WTC11 (cell line): ENCODE data around the gene RBM8A. TPM values are rescaled to one million over a fixed set of nuclear protein-coding genes. Genes with fewer than 3 reads are reported as not detected.
A peak's percentile ranks its signal among the peaks of the same experiment; 100 is the strongest.
"Not testable (repeated sequence)": the region's sequence is repeated elsewhere in the genome, so short reads cannot be mapped to it uniquely, and the experiment has no call there.

Source experiments
- ATAC-seq: fragments of 200-7000 bp; cut with Tn5 transposase; 2 replicates; pipeline ENCODE4 v1.10.0; 2021; ENCODE audit warnings: mild to moderate bottlenecking, moderate library complexity
- CTCF ChIA-PET: fragments of 300-600 bp; sonication (Branson Sonifier 250); formaldehyde crosslinking; loops from one replicate; lab custom pipeline; 2021; ENCODE audit warnings: antibody characterized with exemption; lab: Charles Lee
- POLR2A ChIA-PET: fragments of 350-600 bp; sonication (Branson Sonifier 250); formaldehyde crosslinking; loops from one replicate; lab custom pipeline; 2021; ENCODE audit warnings: antibody characterized with exemption; lab: Charles Lee
- DNase-seq: peaks from one replicate; pipeline ENCODE4 v3.0.0; 2021; ENCODE audit warnings: low spot score
- H3K27ac Mint-ChIP-seq: 2 replicates; pipeline ENCODE4 v1.8.0; 2021; ENCODE audit warnings: mixed read lengths
- H3K27me3 Mint-ChIP-seq: 2 replicates; pipeline ENCODE4 v1.8.0; 2021; ENCODE audit warnings: low read depth, mild to moderate bottlenecking, moderate library complexity, mixed read lengths
- H3K36me3 Mint-ChIP-seq: 2 replicates; pipeline ENCODE4 v1.8.0; 2021; ENCODE audit warnings: mixed read lengths
- H3K4me1 Mint-ChIP-seq: 2 replicates; pipeline ENCODE4 v1.8.0; 2022; ENCODE audit warnings: mixed read lengths
- H3K4me3 Mint-ChIP-seq: 2 replicates; pipeline ENCODE4 v1.8.0; 2021; ENCODE audit warnings: mild to moderate bottlenecking, moderate library complexity, mixed read lengths
- H3K9me3 Mint-ChIP-seq: 2 replicates; pipeline ENCODE4 v1.8.0; 2021; ENCODE audit warnings: mixed read lengths
- AFF4 ChIP-seq: sonication (generic); formaldehyde crosslinking; IDR thresholded peaks from 2 replicates; pipeline ENCODE4 v1.8.1; 2023; ENCODE audit warnings: mild to moderate bottlenecking, missing genetic modification reagents, borderline replicate concordance
- ATF2 ChIP-seq: sonication (generic); formaldehyde crosslinking; IDR thresholded peaks from 2 replicates; pipeline ENCODE4 v1.8.1; 2022; ENCODE audit warnings: low read depth, missing genetic modification reagents, borderline replicate concordance
- CTCF ChIP-seq: fragments of 200-600 bp; IDR thresholded peaks from 2 replicates; pipeline ENCODE4 v1.8.0; 2022; ENCODE audit warnings: antibody characterized with exemption
- GABPB1 ChIP-seq: sonication (generic); formaldehyde crosslinking; IDR thresholded peaks from 2 replicates; pipeline ENCODE4 v1.8.1; 2023; ENCODE audit warnings: mild to moderate bottlenecking, missing genetic modification reagents
- MAX ChIP-seq: sonication (generic); formaldehyde crosslinking; IDR thresholded peaks from 2 replicates; pipeline ENCODE4 v1.8.0; 2022; ENCODE audit warnings: mild to moderate bottlenecking, missing genetic modification reagents
- NFATC4 ChIP-seq: fragments of 250-450 bp; sonication (Bioruptor Pico); IDR thresholded peaks from 2 replicates; pipeline ENCODE4 v1.9.0; 2021; ENCODE audit warnings: mild to moderate bottlenecking
- SMAD4 ChIP-seq: sonication (generic); formaldehyde crosslinking; IDR thresholded peaks from 2 replicates; pipeline ENCODE4 v1.8.0; 2022; ENCODE audit warnings: mild to moderate bottlenecking, missing genetic modification reagents
- TEAD4 ChIP-seq: sonication (generic); formaldehyde crosslinking; IDR thresholded peaks from 2 replicates; pipeline ENCODE4 v1.8.0; 2022; ENCODE audit warnings: mild to moderate bottlenecking, missing genetic modification reagents
- ZBTB21 ChIP-seq: sonication (generic); formaldehyde crosslinking; IDR thresholded peaks from 2 replicates; pipeline ENCODE4 v1.8.1; 2023; ENCODE audit warnings: mild to moderate bottlenecking, missing genetic modification reagents, borderline replicate concordance
- ZNF121 ChIP-seq: sonication (generic); formaldehyde crosslinking; IDR thresholded peaks from 2 replicates; pipeline ENCODE4 v1.8.0; 2023; ENCODE audit warnings: missing genetic modification reagents
- ZNF232 ChIP-seq: sonication (generic); formaldehyde crosslinking; IDR thresholded peaks from 2 replicates; pipeline ENCODE4 v1.8.0; 2022; ENCODE audit warnings: mild to moderate bottlenecking, missing genetic modification reagents
- ZNF416 ChIP-seq: fragments of 250-450 bp; sonication (Bioruptor Pico); IDR thresholded peaks from 2 replicates; pipeline ENCODE4 v1.9.0; 2021; ENCODE audit warnings: mild to moderate bottlenecking, inconsistent platforms
- total RNA-seq: library from RNA; stranded (reverse); gene quantifications from 3 replicates; pipeline ENCODE4 v1.2.3, GENCODE V29; 2021
- TF ChIP-seq, protein P1 (sequence below): sonication (generic); formaldehyde crosslinking; IDR thresholded peaks from 2 replicates; pipeline ENCODE4 v1.8.1; 2023; ENCODE audit warnings: mild to moderate bottlenecking, moderate library complexity, missing genetic modification reagents
- TF ChIP-seq, protein P2 (sequence below): sonication (generic); formaldehyde crosslinking; IDR thresholded peaks from 2 replicates; pipeline ENCODE4 v1.8.1; 2023; ENCODE audit warnings: mild to moderate bottlenecking, missing genetic modification reagents, moderate library complexity
- TF ChIP-seq, protein P3 (sequence below): sonication (generic); formaldehyde crosslinking; IDR thresholded peaks from 2 replicates; pipeline ENCODE4 v1.8.1; 2022; ENCODE audit warnings: mild to moderate bottlenecking, moderate library complexity, missing genetic modification reagents

Gene RBM8A
- total RNA-seq, 1 experiment from 2014 or later, result 199 TPM

- TF ChIP-seq, protein P1, sequence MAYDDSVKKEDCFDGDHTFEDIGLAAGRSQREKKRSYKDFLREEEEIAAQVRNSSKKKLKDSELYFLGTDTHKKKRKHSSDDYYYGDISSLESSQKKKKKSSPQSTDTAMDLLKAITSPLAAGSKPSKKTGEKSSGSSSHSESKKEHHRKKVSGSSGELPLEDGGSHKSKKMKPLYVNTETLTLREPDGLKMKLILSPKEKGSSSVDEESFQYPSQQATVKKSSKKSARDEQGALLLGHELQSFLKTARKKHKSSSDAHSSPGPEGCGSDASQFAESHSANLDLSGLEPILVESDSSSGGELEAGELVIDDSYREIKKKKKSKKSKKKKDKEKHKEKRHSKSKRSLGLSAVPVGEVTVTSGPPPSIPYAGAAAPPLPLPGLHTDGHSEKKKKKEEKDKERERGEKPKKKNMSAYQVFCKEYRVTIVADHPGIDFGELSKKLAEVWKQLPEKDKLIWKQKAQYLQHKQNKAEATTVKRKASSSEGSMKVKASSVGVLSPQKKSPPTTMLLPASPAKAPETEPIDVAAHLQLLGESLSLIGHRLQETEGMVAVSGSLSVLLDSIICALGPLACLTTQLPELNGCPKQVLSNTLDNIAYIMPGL, result no peak
- TF ChIP-seq NFATC4, result no peak
- no peak for TF ChIP-seq ATF2 (CRISPR knock-in tag)
- TF ChIP-seq ZNF416 (CRISPR knock-in tag), result no peak
- TF ChIP-seq ZBTB21 (CRISPR knock-in tag), result no peak
- no peak for TF ChIP-seq ZNF121 (CRISPR knock-in tag)
- TF ChIP-seq GABPB1, result no peak
Measured at GRCh38 chr1:145935708-145936107, 8.4 kb upstream of the RBM8A start (continued).

DNA sequence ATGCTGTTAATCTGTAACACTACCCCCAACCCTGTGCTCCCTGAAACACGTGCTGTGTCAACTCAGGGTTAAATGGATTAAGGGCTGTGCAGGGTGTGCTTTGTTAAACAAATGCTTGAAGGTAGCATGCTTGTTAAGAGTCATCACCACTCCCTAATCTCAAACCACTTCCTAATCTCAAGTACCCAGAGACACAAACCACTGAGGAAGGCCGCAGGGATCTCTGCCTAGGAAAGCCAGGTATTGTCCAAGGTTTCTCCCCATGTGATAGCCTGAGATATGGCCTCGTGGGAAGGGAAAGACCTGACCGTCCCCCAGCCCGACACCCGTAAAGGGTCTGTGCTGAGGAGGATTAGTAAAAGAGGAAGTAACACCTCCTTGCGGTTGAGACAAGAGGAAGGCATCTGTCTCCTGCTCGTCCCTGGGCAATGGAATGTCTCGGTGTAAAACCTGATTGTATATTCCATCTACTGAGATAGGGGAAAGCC lies 5.3 kb upstream of the RBM8A start:
- H3K27me3 Mint-ChIP-seq, ATAC-seq, H3K9me3 Mint-ChIP-seq, CTCF ChIA-PET, H3K36me3 Mint-ChIP-seq, DNase-seq, POLR2A ChIA-PET: not testable (repeated sequence)
- TF ChIP-seq MAX (CRISPR knock-in tag), result peak; percentile 62
- TF ChIP-seq, protein P2, sequence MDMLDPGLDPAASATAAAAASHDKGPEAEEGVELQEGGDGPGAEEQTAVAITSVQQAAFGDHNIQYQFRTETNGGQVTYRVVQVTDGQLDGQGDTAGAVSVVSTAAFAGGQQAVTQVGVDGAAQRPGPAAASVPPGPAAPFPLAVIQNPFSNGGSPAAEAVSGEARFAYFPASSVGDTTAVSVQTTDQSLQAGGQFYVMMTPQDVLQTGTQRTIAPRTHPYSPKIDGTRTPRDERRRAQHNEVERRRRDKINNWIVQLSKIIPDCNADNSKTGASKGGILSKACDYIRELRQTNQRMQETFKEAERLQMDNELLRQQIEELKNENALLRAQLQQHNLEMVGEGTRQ, result 0 out of 2 replicates have a peak, but pooled peaks have one; percentile 30
- Mint-ChIP-seq H3K4me3 (peak overlapping the region; percentile 20; the same call in 1 of the 2 replicates), H3K4me1 (peaks cover 28% of the 10 kb centered on the region), H3K27ac (peak overlapping the region; percentile 87)

DNA sequence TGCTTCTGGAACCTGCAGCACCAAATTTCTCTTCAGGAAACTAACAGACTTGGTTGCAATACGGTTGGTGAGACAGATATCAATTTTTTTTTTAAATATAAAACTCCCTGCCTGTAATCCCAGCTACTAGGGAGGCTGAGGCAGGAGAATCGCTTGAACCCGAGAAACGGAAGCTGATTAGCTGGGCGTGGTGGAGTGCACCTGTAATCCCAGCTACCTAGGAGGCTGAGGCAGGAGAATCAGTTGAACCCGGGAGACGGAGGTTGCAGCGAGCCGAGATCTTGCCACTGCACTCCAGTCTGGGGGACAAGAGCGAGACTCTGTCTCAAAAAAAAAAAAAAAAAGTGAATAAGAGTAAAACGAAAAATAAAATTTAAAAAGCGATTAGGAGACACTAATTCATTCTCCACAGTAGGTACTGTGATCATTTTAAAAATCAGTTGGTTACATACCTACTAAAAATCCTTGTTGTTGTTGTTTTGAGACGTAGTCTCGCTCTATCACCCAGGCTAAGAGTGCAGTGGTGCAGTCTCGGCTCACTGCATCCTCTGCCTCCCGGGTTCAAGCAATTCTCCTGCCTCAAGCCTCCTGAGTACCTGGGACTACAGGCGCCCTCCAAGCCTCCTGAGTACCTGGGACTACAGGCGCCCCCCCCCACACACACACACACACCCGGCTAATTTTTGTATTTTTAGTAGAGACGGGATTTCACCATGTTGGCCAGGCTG lies 796 bp upstream of the RBM8A start:
- peaks cover 25% of the 10 kb centered on the region for H3K4me1 Mint-ChIP-seq
- TF ChIP-seq ZNF232 (CRISPR knock-in tag) (no peak), CTCF (no peak), TEAD4 (CRISPR knock-in tag) (no peak), NFATC4 (no peak), SMAD4 (CRISPR knock-in tag) (no peak), AFF4 (CRISPR knock-in tag) (no peak)
- TF ChIP-seq, protein P3, sequence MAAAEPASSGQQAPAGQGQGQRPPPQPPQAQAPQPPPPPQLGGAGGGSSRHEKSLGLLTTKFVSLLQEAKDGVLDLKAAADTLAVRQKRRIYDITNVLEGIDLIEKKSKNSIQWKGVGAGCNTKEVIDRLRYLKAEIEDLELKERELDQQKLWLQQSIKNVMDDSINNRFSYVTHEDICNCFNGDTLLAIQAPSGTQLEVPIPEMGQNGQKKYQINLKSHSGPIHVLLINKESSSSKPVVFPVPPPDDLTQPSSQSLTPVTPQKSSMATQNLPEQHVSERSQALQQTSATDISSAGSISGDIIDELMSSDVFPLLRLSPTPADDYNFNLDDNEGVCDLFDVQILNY, result no peak
- H3K27ac Mint-ChIP-seq, result no peak overlapping the region
- H3K27me3 Mint-ChIP-seq, result no peaks in the 10 kb centered on the region
- DNase-seq, result no peak
- CTCF ChIA-PET, result interaction anchor here (0.7 to 2.3 kb wide), 17 partner anchors 9 to 83 kb away, joined by 3 to 22 read pairs (median 4); partner anchors contain the start of genes ANKRD34A, ANKRD35, ITGA10 and LIX1L
- peaks cover 6% of the 10 kb centered on the region for H3K36me3 Mint-ChIP-seq
- POLR2A ChIA-PET, result interaction anchor here (0.7 to 2.6 kb wide), 13 partner anchors 9 to 110 kb away, joined by 3 to 24 read pairs (median 6); partner anchors contain the start of genes ANKRD34A, LIX1L, NUDT17 and PEX11B
- no peak for ATAC-seq
- no peak overlapping the region; the same call in none of the 2 replicates for H3K4me3 Mint-ChIP-seq
- H3K9me3 Mint-ChIP-seq, result no peaks in the 10 kb centered on the region
